IMR-90 (cell line): ENCODE results near the gene PLCB4. TPM values are rescaled to one million over a fixed set of nuclear protein-coding genes. Genes with fewer than 3 reads are reported as not detected.

Experiments used
- ATAC-seq: fragments of 200-7000 bp; cut with Tn5 transposase; 2 replicates; pipeline ENCODE4 v1.9.1; 2020; ENCODE audit warnings: low read depth, mild to moderate bottlenecking, moderate library complexity
- BruUV-seq: library from RNA; stranded (reverse); fragments of 400-500 nt; replicated peaks from 2 replicates; lab custom pipeline; 2021; lab: Mats Ljungman, UMichigan
- CTCF ChIA-PET: fragments of 300-600 bp; formaldehyde crosslinking; extraction: SDS; loops from one replicate; lab custom pipeline; 2021; ENCODE audit warnings: antibody characterized with exemption; lab: Yijun Ruan, JAX
- POLR2A ChIA-PET: fragments of 300-600 bp; sonication (Branson Sonifier 250); formaldehyde crosslinking; loops from one replicate; lab custom pipeline; 2022; ENCODE audit warnings: antibody characterized with exemption; ENCODE audit not compliant: unreplicated experiment; lab: Charles Lee
- DNase-seq: peaks from one replicate; pipeline ENCODE4 v3.0.0; 2013
- H2AFZ ChIP-seq: replicated peaks from 2 replicates; pipeline ENCODE3; 2013; ENCODE audit warnings: low read length, mild to moderate bottlenecking; ENCODE audit not compliant: poor library complexity
- H2AK5ac ChIP-seq: 2 replicates; pipeline ENCODE4 v1.6.1; 2013; ENCODE audit warnings: low read depth, low read length, inconsistent platforms
- H2AK9ac ChIP-seq: replicated peaks from 2 replicates; pipeline ENCODE3; 2013; ENCODE audit warnings: mild to moderate bottlenecking, low read depth, low read length, moderate library complexity; ENCODE audit not compliant: poor library complexity
- H2BK120ac ChIP-seq: 2 replicates; pipeline ENCODE4 v1.6.1; 2013; ENCODE audit warnings: low read depth, low read length, inconsistent platforms
- H2BK15ac ChIP-seq: 3 replicates; pipeline ENCODE4 v1.6.1; 2013; ENCODE audit warnings: low read depth, low read length, inconsistent platforms
- H2BK20ac ChIP-seq: 2 replicates; pipeline ENCODE4 v1.6.1; 2013; ENCODE audit warnings: low read depth, mild to moderate bottlenecking, inconsistent platforms, low read length, moderate library complexity
- H2BK5ac ChIP-seq: 2 replicates; pipeline ENCODE4 v1.6.1; 2013; ENCODE audit warnings: mild to moderate bottlenecking, low read depth, low read length, inconsistent platforms; ENCODE audit not compliant: poor library complexity, severe bottlenecking
- H3K14ac ChIP-seq: replicated peaks from 2 replicates; pipeline ENCODE4 v1.6.1; 2013; ENCODE audit warnings: low read depth, low read length, inconsistent platforms
- H3K18ac ChIP-seq: 2 replicates; pipeline ENCODE4 v1.6.1; 2013; ENCODE audit warnings: low read depth, low read length, control low read depth
- H3K23ac ChIP-seq: 2 replicates; pipeline ENCODE4 v1.6.1; 2013; ENCODE audit warnings: low read depth, low read length, inconsistent platforms
- H3K27ac ChIP-seq: 2 replicates; pipeline ENCODE4 v1.5.1; 2013; ENCODE audit warnings: mild to moderate bottlenecking, control low read depth, low read length; ENCODE audit not compliant: insufficient read depth
- H3K27me3 ChIP-seq: 2 replicates; pipeline ENCODE4 v1.6.1; 2013; ENCODE audit warnings: low read length; ENCODE audit not compliant: control insufficient read depth, insufficient read depth
- H3K36me3 ChIP-seq: 2 replicates; pipeline ENCODE4 v1.6.1; 2013; ENCODE audit warnings: low read length, mixed read lengths; ENCODE audit not compliant: control insufficient read depth, insufficient read depth
- H3K4ac ChIP-seq: 2 replicates; pipeline ENCODE4 v1.6.1; 2013; ENCODE audit warnings: low read depth, low read length, inconsistent platforms
- H3K4me1 ChIP-seq: 2 replicates; pipeline ENCODE4 v1.6.1; 2013; ENCODE audit warnings: low read length, mixed read lengths; ENCODE audit not compliant: control insufficient read depth, insufficient read depth
- H3K4me2 ChIP-seq: 2 replicates; pipeline ENCODE4 v1.6.1; 2013; ENCODE audit warnings: low read depth, mild to moderate bottlenecking, control low read depth, low read length, moderate library complexity
- H3K4me3 ChIP-seq: 2 replicates; pipeline ENCODE4 v1.5.1; 2013; ENCODE audit warnings: low read depth, mild to moderate bottlenecking, control low read depth, low read length, moderate library complexity; ENCODE audit not compliant: insufficient read depth
- H3K56ac ChIP-seq: 2 replicates; pipeline ENCODE4 v1.6.1; 2013; ENCODE audit warnings: low read length, inconsistent platforms; ENCODE audit not compliant: insufficient read depth; ENCODE audit errors: extremely low read depth
- H3K79me1 ChIP-seq, 2 experiments: 2 replicates each; pipeline ENCODE4 v1.6.1; 2013; ENCODE audit warnings: low read length in 2 of 2, inconsistent platforms in 1 of 2, low read depth in 1 of 2
- H3K9ac ChIP-seq: 2 replicates; pipeline ENCODE4 v1.6.1; 2013; ENCODE audit warnings: low read depth, low read length, control low read depth
- H3K9me1 ChIP-seq: 2 replicates; pipeline ENCODE4 v1.6.1; 2013; ENCODE audit warnings: low read length, inconsistent platforms; ENCODE audit not compliant: insufficient read depth
- H3K9me3 ChIP-seq: 2 replicates; pipeline ENCODE4 v1.6.1; 2013; ENCODE audit warnings: low read length; ENCODE audit not compliant: control insufficient read depth, insufficient read depth
- H4K20me1 ChIP-seq: 2 replicates; pipeline ENCODE4 v1.6.1; 2013; ENCODE audit warnings: low read length, inconsistent platforms; ENCODE audit not compliant: insufficient read depth
- H4K5ac ChIP-seq: 2 replicates; pipeline ENCODE4 v1.6.1; 2013; ENCODE audit warnings: mild to moderate bottlenecking, low read depth, low read length, control low read depth
- H4K8ac ChIP-seq, 2 experiments: 2 replicates each; pipeline ENCODE4 v1.6.1; 2013; ENCODE audit warnings: low read depth in 2 of 2, low read length in 2 of 2, control low read depth in 1 of 2, inconsistent platforms in 1 of 2
- H4K91ac ChIP-seq: 2 replicates; pipeline ENCODE4 v1.6.1; 2013; ENCODE audit warnings: low read depth, low read length, inconsistent platforms; ENCODE audit not compliant: insufficient read depth
- CEBPB ChIP-seq: IDR thresholded peaks from 2 replicates; pipeline ENCODE4 v1.6.1; 2012; ENCODE audit warnings: low read depth, low read length, improper control_type of control experiment
- MAFK ChIP-seq: IDR thresholded peaks from 2 replicates; pipeline ENCODE4 v1.6.1; 2012; ENCODE audit warnings: low read depth, low read length, improper control_type of control experiment
- NFE2L2 ChIP-seq: fragments of 150-350 bp; IDR thresholded peaks from 2 replicates; pipeline ENCODE4 v1.6.1; 2016; ENCODE audit warnings: low read depth, mild to moderate bottlenecking, low read length
- SMC3 ChIP-seq: fragments of 150-350 bp; IDR thresholded peaks from 2 replicates; pipeline ENCODE4 v1.6.1; 2016; ENCODE audit warnings: low read depth, mild to moderate bottlenecking, antibody characterized with exemption, low read length, moderate library complexity
- WGBS, 2 experiments: methylation state at CpG; one replicate each; pipeline versions ENCODE4 v1.1.5 to v1.1.7; 2013; ENCODE audit warnings: missing lambda C conversion rate in 2 of 2; ENCODE audit not compliant: insufficient read length in 1 of 2; ENCODE audit errors: extremely low coverage in 2 of 2; 5-methylcytosine and 5-hydroxymethylcytosine counted together
- dilution Hi-C: fragments of 300-500 bp; cut with HindIII; formaldehyde crosslinking; loops from one replicate; pipeline ENCODE4 v1.14.3; 2018; ENCODE audit warnings: low sequenced_read_pairs; ENCODE audit not compliant: unreplicated experiment
- in situ Hi-C: fragments of 300-500 bp; cut with MboI; formaldehyde crosslinking; loops from 3 replicates; pipeline ENCODE4 v1.14.3; 2019; ENCODE audit warnings: low sequenced_read_pairs, inconsistent platforms, mixed read lengths
- intact Hi-C: fragments of 100-400 bp; cut with micrococcal nuclease; formaldehyde crosslinking; loops from 2 replicates; pipeline ENCODE4 v1.10.0; 2022
- polyA plus RNA-seq, 3 experiments: library from polyadenylated mRNA; depleted of rRNA; stranded (reverse); fragments of >200 nt; gene quantifications; 2 replicates each; pipeline ENCODE4 v1.2.3, GENCODE V29; 2012; ENCODE audit warnings: low replicate concordance in 1 of 3
- total RNA-seq: library from RNA; depleted of rRNA; stranded (reverse); fragments of >200 nt; gene quantifications from 2 replicates; pipeline ENCODE4 v1.2.3, GENCODE V29; 2012

PLCB4 gene
- total and polyA plus RNA-seq, 2 of the 4 experiments (the other 2 are of a cell fraction): 12.5 to 24.0 TPM

- Histone ChIP-seq H3K56ac (no peak overlapping the region), H2BK15ac (no peak overlapping the region), H2AFZ (no peak overlapping the region), H3K9ac (no peak overlapping the region), H3K23ac (no peak overlapping the region), H3K4me3 (no peak overlapping the region), H4K8ac (no peak overlapping the region), H3K18ac (no peak overlapping the region; the same call in 1 of the 2 replicates), H4K91ac (no peak overlapping the region), H2BK120ac (no peak overlapping the region), H3K4me1 (peaks cover 10% of the 10 kb centered on the region), H3K36me3 (no peaks in the 10 kb centered on the region), H3K9me3 (no peaks in the 10 kb centered on the region), H4K20me1 (peaks cover 15% of the 10 kb centered on the region), H3K4ac (no peak overlapping the region), H3K14ac (no peak overlapping the region), H2AK9ac (no peak overlapping the region), H2AK5ac (no peak overlapping the region), H3K79me1 (peaks cover 23 to 58% of the 10 kb centered on the region in 2 experiments), H2BK20ac (no peak overlapping the region), H2BK5ac (peak overlapping the region; percentile 81), H3K4me2 (peak overlapping the region; percentile 54), H3K27ac (no peak overlapping the region; the same call in 1 of the 2 replicates), H3K27me3 (no peaks in the 10 kb centered on the region), H3K9me1 (peaks cover 11% of the 10 kb centered on the region), H4K5ac (no peak overlapping the region)
- DNase-seq (peak; percentile 95), ATAC-seq (peak; percentile 74)
- intact Hi-C loops: loop anchor here (5.0 kb wide), 1 partner anchor 147 kb away; the partner anchor contains the start of gene PLCB4
- WGBS, 2 experiments: 14% methylated on average over 1 of the region's 3 CpGs; no CpG with 5 or more reads in 1 of the 2 experiments
- in situ Hi-C loops: no loop called here
- TF ChIP-seq NFE2L2 (no peak), SMC3 (no peak), CEBPB (peak; percentile 99), MAFK (peak; percentile 31; the same call in 1 of the 2 replicates)
- dilution Hi-C loops: no loop called here
- ChIA-PET CTCF (interaction anchor here (0.8 to 1.2 kb wide), 3 partner anchors 55 to 179 kb away, joined by 3 to 5 read pairs (median 3); no protein-coding TSS in a partner anchor), POLR2A (no interaction called here)
- no TSS peak for BruUV-seq
These were observed 145.8 kb downstream of the PLCB4 start for GRCh38 chr20:9214685-9215084.
